ENCODE data around the gene BUB1.
"Not testable (repeated sequence)": the region's sequence is repeated elsewhere in the genome, so short reads cannot be mapped to it uniquely, and the experiment has no call there.

BUB1 gene

DNA sequence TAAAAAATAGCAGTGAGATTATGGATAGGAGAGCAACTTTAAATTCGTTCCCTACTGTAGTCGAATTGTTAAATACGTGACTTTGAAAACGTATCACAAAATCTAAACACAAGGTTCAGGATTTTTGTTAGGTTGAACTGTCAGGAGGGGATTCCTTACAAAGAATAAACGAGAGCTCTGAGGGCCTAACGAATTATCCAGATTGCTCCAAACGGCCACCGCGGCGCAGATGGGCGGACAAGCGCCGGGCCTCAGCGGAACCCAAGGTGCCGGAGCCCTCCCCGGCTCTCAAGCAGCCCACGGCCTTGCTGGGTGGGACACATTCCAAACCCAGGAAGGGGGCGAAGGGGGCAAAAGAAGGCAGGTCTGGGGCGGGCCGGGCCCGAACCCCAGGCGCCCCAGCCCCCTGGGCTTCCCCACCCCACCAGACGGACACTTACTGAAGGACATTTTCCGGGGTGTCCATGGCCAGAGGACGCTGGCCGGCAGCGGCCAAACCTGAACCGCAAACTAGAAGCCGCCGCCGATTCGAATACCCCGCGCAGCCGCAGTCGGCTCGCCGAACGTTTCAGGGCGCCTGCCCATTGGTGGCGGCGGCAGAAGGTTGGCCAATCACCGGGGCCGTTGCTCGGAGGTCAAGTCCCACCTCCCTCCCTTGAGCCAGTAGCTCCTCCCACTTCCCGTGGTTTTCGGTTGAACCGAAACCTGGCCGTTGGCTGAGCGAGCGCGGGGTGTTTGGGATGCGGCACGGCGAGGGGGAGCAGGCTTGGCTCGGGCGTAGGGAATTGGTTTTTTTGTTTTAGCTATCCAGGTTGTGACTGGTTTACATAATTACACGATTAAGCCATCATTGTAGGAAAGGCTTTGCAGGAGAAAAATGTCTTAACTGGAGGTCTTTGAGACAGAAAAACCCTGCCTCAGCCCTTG, at the start of gene BUB1:
BUB1 (minus strand) TSS at position 534 of the 927 bp plus-strand sequence; CDS start at position 466, 68 bp downstream.
- DNase-seq (ENCODE audit: low spot score): peak; percentile 96

DNA sequence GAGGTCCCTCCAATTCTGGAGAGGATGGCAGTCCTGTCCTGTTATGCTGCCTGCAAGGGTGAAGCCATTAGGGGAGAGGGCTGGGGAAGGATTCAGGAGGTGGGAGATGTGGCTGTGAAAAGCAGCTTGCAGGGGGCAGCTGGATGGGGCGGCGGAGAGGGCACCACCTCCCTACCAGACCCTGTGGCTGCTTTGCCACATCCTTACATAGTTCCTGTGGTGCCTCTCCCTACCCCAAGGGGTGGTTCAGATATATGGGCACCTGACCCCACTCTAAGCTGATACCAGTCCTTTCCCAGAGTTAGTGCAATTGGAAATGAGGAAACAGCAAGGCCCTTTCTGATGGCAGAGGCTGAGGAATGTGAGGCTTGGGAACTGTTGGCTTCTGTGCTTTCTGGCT, 48.4 kb upstream of the BUB1 start:
- DNase-seq (ENCODE audit: low spot score): no peak

DNA sequence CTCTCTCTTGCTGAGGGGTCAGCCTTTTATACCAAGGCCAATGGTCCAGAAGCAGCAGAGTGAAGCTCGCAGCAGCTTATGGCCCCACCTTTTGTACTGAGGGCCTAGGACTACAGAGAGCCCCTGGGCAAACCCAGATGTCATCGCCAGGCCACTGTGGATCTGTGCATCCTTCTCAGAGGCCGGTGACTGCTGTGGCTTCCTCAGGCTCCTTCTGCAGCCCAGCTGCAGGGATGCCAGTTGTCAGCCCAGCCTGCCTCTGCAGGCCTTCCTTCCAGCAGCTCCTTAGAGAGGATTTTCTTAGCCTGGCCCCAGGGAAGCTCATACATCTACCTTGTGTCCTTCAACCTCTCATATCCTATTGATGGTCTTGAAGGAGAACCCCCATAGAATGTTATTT, 48.0 kb upstream of the BUB1 start:
- no peak for DNase-seq (ENCODE audit: low spot score)

DNA sequence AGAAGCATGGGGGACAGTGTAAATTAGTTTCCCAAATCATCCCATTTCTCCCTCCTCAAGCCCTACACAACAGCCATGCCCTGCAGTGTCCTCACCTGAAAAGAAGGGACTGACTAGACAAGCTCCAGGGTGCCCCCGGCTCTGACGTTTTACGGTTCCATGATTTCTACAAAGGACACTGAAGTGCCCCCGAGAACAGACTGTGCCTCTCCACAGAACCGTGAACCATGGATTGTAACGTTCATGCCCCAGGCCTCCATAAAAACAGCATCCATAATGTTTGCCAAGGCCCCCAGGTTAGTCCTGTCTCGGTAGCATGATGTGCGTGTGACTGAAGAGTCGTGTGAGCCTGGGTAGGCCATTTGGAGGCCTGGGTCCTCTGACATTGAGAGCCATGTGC, 47.5 kb upstream of the BUB1 start:
- DNase-seq (ENCODE audit: low spot score): no peak

DNA sequence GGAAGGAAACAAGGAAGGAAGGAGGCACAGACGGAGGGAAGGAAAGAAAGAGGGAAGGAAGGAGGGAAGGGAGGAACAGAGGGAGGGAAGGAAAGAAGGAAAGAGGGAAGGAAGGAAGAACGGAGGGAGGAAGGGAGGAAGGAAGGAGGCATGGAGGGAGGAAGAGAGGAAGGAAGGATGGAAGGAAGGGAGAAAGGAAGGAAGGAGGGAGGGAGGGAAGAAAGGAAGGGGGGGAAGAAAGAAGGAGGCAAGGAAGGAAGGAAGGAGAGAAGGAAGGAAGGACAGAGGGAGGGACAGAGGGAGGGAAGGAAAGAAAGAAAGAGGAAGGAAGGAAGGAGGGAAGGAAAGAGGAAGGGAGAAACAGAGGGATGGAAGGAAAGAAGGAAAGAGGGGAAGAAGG, 47.0 kb upstream of the BUB1 start:
- DNase-seq (ENCODE audit: low spot score): no peak

DNA sequence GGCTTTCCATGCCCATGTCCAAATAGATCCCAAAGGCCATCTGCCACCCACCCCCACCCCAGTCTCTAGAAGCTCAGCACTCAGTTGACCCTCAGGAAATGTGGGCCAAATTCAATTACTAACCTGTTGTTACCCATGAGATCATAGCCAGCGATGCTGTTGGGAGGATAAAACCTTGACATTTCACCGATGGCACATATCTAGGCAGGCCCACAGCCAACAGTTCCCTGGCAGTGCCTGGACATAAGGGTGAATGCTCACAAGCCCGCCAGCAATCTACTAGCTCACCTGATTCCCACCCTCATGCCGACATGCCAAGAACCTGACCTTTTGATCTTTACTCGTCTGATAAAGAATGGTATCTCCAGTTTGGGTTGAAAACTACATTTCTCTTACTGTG, 42.7 kb upstream of the BUB1 start:
- DNase-seq (ENCODE audit: low spot score): no peak

DNA sequence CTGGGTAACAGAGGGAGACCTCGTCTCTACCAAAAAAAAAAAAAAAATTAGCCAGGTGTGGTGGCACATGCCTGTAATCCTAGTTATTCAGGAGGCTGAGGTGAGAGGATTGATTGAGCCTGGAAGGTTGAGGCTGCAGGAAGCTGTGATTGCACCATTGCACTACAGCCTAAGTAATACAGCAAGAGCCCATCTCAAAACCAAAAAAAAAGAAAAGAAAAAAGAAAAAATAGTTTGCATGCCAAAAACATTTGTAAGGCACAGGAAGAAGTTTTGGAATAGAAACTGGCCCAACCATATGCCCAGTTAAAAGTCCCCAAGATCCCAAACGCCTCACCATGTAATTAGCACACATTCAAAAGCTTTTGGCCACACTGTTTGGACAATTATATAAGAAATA, 41.1 kb upstream of the BUB1 start:
- no peak for DNase-seq (ENCODE audit: low spot score)

DNA sequence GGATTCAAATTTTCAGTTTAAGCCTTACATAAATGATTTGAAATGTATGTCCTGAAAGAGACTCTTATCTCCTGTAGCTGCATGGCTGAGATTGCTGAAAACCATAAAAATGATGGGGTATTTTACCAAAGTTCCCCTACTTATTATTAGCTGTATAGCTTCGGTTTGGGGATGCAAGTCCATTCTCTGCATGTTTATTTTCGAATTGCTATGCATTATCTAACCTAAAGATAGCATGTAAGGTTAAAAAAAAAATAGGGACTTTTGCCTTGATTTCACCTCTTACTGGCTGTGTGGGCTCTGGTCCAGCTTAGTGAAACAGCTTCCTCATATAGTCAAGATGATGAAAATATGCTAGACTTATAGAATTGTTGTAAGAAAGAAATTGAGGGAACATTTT, 40.5 kb upstream of the BUB1 start:
- DNase-seq (ENCODE audit: low spot score): no peak

DNA sequence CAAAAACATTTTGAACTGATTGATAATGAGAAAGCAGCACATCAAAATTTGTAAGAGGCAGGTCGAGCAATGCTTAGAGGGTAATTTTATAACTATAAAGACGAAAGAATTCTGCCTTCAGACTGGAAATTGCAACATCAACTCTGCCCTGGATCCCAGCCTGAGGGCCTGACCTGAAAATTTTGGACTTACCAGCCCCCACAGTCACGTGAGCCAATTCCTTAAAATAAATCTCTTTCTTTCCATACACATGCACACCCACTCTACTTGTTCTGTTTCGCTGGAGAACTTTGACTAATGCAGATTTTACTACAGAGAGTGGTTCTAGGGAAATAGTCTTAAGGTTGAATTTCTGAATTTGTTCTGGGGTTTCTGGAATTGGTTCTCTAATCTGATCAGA, 39.9 kb upstream of the BUB1 start:
- no peak for DNase-seq (ENCODE audit: low spot score)

DNA sequence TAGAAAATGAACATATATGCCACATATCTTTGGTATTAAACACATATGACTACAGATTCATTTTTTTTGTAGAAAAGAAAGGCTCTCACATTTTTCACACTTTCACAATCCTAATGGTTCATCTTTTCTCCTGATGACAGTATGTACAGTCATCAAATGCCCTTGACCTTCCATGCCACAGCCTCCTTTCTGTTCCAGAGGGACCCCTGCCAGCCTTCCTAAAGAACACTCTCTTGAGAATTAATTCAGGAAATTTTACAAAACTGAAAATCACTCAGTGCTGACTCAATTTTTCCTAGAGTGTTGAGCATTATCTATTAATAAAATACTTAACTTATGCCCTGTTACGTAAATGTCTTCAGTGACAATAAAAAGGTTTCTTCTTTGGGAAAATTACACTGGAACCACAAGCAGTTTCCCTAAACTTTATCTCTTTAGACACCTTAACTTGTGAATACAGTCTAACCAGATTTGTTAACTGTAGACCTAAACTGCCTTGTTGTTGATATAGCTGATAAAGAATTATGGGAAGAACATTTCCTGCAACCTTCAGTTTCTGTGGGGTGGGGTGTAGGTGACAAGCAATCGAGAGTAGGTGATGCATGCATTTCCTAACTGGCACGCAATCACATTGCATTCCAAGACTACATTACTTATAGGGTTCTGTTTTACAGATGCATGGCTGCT, 39.2 kb upstream of the BUB1 start:
- DNase-seq (ENCODE audit: low spot score): no peak

DNA sequence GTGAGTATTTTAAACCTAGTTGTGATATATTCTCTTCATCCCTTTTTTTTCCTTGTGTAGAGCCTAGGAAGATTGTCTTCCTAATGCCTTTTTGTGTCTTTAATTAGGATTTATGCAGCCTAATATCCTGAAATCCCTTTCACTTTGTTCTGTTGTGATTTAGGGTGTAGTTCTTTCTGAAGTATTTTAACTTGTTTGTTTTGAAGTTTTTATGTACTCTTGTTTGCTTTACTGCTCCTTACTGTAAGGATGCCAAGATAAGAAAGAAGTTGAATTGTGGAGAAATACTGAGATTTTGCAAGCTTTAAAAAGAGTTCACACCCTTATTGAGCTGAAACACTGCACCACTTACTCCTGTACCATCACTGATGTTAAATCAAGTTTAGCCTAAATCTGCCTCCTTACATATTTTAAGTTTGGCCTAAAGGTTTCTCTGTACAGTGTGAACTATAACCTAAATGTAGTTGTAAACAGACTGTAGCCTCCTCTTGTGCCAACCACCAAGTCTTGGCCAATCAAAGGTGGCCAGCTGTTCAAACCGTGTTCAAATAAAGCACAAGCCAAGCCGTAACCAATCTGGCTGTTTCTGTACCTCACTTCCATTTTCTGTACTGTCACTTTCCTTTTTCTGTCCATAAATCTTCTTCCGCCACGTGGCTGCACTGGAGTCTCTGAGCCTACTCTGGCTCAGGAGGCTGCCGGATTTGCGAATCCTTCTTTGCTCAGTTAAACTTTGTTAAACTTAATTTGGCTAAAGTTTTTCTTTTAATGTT, 36.8 kb upstream of the BUB1 start:
- DNase-seq (ENCODE audit: low spot score): no peak

DNA sequence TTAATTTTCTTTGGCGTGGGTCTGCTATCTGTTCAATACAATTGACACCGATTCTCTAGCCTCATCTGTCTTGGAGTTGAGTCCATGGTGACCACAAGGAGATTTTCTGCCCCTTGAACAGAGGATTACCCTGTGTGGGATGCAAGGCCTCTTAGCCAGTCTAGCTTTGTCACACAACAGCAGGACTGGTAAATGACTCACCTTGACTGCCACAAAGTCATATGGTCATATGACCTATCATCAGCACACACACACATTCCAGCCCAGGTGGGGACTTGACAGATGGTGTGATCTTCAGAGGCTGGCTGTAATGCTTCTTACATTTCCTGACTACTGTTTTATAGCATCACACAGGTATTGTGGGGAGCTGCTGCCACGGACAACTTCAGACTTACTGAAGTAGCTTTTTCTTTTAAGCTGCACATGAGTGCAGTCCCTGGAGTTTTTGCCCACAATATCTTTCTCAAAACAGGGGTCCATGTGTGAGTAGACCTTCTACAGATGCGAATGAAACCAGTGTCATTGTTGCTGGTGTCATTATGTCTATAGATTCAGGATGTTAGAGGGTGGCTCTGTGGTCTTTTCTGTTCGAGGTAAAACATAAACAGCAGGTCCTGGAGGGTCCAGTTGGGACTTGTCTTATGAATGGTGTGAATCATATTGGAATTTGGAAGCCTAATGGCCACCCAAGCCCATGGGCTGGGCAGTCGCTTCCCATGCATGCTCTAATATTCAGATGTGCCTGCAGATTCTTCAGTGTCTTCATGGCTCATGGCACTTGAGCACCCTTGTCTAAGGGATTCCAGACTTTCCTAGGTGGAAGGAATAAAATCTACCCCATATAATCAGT, 35.9 kb upstream of the BUB1 start:
- no peak for DNase-seq (ENCODE audit: low spot score)

DNA sequence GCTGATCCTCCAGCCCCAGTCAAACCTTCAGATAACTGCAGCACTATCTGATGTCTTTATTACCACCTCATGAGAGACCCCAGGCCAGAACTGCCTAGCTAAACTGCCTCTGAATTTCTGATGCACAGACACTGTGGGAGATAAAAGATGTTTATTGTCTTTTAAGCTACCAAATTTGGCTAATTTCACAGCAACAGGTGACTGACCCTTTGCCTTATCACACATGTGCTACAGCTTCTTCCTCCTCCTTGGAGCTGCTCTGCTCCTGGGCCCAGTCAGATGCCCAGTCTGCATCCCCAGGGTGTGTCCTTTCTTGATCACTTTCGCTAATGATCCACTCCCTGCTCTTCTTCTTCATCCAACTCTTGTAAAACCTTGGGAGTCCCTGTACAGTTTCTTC, 34.9 kb upstream of the BUB1 start:
- DNase-seq (ENCODE audit: low spot score): no peak

DNA sequence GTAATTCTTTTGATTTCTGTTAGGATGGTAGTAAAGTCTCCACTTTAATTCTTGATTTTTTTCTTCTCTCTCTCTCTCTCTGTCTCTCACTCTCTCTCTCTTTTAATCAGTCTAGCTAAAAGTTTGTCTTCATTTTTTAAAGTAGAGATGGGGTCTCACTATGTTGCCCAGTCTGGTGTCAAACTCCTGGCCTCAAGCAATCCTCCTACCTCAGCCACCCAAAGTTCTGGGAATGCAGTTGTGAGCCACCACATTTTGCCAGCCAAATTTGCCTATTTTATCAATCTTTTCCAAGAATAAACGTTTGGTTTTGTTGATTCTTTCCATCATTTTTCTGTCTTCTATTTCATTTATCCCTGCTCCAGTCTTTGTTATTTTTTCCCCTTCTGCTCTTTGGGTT, 30.6 kb upstream of the BUB1 start:
- no peak for DNase-seq (ENCODE audit: low spot score)

DNA sequence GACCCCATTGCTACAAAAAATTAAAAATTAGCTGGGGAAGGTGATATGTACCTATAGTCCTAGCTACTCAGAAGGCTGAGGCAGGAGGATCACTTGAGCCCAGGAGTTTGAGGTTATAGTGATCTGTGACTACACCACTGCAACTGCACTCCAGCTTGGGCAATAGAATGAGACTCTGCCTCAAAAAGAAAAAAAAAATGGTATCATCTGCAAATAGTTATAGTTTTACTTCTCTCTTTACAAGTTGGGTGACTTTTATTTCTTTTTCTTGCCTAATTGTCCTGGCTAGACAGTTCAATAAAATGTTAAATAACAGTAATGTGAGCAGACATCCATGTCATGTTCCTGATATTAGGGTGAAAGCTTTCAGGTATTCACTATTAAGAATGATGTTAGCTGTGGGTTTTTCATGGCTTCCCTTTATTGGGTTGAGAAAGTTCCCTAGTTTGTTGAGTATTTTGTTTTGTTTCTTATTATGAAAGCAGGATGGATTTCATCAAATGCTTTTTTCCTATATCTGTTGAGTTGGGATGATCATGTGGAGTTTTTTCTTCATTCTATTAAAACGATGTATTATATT, 29.6 kb upstream of the BUB1 start:
- DNase-seq (ENCODE audit: low spot score): no peak

DNA sequence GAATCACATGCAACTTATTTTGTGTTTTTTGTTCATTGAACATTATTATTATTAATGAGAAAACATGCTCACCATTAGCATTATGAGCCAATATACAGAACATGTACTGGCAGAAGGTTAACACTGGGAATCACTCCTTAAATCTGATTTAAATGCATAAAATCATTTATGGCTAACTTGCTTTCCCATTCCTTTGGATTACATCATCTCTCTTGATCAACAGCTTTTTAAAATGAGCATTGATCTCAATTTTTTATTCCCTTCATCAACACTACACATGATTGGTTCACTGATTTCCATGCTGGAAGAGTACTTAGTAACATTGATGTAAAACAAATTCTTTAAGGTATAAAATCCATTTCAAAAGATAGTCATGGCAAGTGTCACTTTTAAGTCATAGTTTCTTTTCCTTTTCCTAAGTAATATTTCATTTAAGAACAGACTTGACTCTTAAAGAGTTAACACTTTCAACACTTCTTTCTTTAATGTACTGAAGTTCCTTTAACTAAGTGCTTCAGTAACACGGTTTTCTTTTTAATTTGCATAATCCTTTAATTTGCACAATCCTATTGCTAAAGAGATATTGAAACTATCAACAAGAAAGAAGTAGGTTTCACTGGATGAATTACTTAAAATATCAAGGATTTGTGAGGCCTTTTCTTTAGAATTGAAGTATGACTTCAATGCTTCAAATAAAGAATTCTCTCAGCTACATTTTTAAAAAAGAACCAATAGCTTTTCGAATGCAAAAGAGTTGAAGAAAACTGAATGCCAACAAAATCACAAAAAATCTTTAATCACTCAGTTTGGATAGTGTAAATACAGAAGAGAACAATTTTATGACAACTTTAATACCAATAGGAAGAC, 24.9 kb upstream of the BUB1 start:
- DNase-seq (ENCODE audit: low spot score): no peak

DNA sequence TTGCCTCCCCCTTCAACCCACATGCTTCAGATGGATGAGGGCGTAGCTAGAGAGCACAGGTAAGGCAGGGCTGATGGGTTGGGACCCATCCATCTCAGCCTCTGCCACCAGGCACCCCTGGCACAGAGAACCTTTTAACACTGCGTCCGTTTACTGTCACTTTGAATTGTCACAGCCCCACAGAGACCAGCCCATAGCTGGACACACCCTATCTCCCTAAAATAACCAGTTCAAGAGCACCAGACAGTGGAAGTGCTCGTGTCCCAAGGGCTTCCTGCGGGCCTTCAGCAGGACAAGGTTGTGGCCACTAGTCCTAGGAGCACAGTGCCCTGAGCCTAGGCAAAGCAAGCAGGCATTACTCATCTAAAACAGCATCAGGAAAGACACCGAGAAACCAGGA, 20.4 kb upstream of the BUB1 start:
- DNase-seq (ENCODE audit: low spot score): not testable (repeated sequence)

DNA sequence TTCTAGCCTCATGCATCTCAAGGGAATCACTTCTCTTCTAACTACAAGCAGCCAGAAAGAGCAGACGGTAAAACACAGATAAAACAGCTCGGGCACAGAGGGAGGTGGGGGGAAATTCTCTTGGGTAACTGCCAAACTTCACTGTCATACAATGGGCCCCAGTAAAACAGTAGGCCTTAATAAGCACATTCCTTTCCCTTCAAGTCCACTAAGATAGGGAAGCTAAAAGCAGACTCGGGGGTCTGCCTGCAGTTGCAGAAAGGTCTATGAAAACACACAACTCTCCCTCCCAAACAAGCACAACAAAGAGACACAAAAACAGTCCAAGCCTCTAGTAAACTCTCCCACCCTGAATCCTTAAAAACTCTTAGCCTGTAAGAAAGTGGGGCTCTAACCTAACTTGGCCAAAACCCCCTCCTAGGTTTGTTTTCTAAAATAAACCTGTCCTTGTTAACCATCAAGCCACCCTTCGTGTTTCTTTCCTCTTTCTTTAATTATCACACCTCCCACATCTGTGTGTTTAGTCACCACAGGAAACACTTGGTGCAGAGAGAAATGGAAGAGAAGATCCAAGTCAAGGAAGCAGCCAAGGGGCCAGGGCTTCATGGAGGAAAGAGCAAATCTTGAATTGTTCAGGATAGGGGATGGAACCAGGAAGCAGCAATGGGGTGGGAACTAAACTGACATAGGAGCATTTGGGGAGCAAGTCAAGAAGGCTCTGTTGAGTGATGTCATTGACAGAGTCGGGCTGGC, 17.5 kb upstream of the BUB1 start:
- DNase-seq (ENCODE audit: low spot score): not testable (repeated sequence)

DNA sequence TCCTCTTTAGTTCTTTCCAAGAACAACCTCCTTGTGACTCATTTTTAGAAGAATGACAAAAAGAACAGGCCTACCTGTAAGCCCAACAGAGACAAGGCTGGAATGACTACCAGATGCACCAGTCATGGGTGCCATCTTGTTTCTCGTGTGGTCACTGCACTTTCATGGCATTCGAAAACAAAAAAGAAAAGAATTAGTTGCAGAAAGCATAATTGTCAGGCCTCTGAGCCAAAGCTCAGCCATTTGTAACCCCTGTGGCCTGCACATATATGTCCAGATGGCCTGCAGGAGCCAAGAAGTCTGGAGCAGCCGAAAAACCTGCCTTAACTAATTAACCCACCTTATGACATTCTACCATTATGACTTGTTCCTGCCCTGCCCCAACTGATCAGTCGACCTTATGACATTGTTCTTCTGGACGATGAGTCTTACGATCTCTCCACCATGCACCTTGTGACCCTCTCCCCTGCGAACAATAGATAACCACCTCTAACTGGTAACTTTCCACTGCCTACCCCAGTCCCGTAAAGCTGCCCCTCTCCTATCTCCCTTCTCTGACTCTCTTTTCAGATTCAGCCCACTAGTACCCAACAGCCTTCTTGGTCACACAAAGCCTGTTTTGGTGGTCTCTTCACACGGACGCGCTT, 13.9 kb upstream of the BUB1 start:
- DNase-seq (ENCODE audit: low spot score): no peak
